Epithelial cell of prostate (primary cell): ENCODE data around the gene KCTD12.
A peak's percentile ranks its signal among the peaks of the same experiment; 100 is the strongest.

Experiments
- DNase-seq: peaks from one replicate; pipeline ENCODE4 v3.0.0-alpha.2; 2011; ENCODE audit warnings: low read depth, low spot score
- H3K27ac ChIP-seq: fragments of 450-650 bp; 2 replicates; pipeline ENCODE4 v1.5.1; 2017; ENCODE audit warnings: mild to moderate bottlenecking

Gene KCTD12

DNA sequence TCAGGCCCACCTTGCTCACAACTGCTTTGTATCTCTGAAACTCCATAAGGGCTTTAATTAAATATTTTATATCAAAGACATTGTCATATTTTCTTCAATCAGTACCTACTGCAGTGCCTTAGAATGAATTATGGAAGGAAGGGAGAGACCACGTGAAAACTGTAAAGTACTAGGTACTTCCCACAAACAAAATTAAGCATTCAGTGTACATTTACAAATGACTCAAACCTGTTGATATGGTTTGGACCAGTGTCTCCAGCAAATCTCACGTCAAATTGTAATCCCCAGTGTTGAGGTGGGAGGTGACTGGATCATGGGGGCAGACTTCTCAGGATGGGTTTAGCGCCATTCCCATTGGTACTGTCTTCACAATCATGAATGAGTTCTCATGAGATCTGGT lies 23.2 kb downstream of the KCTD12 start:
- no peak for DNase-seq

DNA sequence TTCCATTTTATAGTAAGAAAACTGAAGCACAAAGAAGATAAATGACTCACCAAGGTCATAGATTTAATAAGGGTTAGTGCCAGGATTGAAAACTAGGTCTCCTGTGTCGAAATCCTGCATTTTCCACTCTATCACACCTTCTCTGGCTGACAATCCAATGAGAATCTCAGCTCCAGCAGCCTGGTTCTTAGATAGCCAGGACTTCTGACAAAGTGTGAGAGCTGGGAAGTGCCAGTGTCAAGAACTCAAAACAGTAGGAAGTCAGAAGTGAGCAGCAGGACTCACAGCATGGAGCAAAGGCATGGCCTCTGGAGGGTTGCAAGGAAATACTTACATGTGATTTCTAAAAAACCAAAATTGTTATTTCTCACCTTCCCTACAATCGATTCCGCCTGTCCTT lies 24.3 kb downstream of the KCTD12 start:
- no peak overlapping the region for H3K27ac ChIP-seq
- no peak for DNase-seq

More for the DNA sequence above, 23.2 kb downstream of the KCTD12 start:
- no peak overlapping the region for H3K27ac ChIP-seq

DNA sequence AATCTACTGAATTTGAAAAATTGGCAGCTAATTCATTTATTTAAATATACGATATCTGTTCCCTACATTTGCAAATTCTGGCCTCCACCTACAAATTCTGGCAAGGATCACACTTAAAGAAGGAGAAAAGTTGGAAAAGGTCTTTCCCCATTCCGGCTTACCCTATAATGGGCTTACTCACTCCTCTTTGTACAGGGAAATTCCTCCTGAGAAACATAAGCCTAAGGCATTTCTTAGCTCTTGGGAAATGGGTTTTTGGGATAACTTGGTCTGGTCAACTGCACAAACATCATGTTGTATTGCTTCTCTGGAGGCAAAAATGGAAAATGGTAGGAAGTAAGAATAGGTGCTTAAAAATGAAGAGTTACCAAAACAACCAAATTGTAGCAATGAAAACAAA lies 25.5 kb downstream of the KCTD12 start:
- DNase-seq: no peak
- H3K27ac ChIP-seq: no peak overlapping the region

DNA sequence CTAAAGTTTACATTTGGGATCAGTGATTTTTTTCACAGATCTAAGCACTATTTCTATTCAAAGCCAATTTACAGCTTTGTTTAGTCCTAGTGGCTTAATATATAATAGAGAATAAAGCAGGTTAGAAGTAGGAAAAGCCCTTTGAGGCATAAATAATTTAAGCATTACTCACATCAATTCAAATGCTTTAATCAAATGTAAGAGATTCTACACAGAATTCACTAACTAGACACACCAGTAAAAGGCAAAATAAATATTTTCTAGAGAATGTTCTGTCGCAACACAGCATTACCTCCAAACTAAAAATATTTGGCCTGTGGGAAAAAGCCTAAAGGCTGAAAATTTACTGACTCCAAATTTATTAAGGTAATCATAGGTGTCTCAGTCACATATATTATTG lies 31.3 kb downstream of the KCTD12 start:
- peak overlapping the region; percentile 75 for H3K27ac ChIP-seq
- no peak for DNase-seq

DNA sequence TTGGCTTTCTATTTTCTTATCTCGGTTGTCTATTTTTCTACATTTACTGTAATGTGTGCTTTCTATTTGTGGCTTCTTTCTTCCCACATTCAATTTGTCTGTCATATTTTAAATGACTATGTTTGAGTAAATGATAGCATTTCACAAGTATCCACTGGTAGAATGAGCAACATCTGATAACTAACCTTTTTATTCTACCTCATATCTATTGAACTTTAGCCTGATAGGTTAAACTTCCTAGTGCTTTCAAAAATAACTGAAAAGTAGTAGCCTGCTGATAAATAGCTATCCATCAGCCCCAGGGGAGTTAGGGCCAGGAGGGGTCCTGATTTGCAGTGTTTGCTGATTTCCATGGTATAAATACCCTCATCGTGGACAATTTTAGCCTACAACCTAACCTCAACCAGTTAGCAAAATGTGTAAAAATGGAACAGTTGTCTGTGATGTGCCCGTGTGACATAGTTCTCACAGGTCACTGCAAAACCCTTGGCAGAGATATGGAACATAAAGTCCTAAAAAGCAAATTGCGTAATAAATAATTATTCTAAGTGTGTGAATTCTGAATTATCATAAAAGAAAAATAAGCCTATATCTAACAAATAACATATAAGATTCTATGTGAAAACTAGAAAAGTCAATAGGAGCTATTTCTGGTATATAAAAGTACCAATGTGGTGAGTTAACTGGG lies 32.1 kb downstream of the KCTD12 start:
- no peak for DNase-seq
- peak overlapping the region; percentile 75 for H3K27ac ChIP-seq

DNA sequence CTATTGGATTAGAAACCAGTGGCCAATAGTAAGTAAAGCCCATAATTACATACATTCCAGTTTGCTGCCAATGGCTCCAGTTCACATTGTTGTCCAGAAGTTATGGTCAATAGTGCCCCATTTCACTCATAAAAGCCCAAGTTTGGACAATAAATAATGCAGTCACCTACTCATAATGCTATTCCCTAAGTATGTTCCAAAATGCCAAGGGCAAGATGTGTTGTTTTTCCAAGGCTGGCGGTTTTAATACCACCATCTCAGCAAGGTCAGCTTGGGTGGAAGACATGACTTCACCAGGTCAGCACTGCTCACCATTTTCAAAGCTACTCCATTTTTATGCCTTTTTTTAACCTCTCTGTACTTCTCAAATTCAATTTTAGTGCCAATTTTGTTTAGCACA lies 32.7 kb downstream of the KCTD12 start:
- H3K27ac ChIP-seq: peak overlapping the region; percentile 75
- no peak for DNase-seq

DNA sequence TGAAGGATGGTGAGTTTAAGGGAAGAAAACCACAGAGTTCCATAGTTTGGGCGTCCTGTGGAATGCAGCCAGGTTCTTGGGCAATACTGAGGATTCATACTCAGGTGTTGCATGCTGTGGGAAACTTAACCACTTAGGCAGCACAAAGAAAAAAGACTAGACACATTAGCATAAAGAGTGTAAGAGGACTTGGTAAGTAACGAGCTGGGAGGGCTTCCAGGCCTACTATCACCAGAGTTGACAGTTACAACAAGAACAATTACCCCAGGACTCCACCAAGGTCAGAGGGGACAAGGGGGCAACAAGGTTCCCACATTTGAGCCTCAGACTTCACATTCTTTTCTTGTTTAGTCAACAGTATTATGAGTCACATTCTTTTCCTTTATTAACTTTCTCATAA lies 33.2 kb downstream of the KCTD12 start:
- DNase-seq: peak; percentile 77

DNA sequence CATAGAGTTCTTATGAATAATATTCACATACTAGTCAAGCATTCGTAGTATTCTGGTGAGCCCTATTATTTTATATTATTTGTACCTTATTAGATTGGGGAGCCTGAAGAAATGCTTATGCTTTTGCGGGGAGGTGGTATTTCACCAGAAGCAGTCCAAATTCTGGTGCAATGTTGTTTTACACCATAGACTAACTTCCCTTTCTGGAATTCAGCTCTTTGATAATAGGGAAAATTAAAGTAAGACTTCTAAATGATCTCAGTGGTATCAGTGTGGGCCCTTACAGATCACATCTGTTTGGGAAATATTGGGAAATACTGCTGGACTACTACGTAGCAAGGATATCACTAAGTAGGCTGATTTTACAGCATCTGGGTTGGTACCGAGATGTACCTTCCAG lies 34.2 kb downstream of the KCTD12 start:
- no peak for DNase-seq
- H3K27ac ChIP-seq: no peak overlapping the region

More for the DNA sequence above, 33.2 kb downstream of the KCTD12 start:
- peak overlapping the region; percentile 75 for H3K27ac ChIP-seq

DNA sequence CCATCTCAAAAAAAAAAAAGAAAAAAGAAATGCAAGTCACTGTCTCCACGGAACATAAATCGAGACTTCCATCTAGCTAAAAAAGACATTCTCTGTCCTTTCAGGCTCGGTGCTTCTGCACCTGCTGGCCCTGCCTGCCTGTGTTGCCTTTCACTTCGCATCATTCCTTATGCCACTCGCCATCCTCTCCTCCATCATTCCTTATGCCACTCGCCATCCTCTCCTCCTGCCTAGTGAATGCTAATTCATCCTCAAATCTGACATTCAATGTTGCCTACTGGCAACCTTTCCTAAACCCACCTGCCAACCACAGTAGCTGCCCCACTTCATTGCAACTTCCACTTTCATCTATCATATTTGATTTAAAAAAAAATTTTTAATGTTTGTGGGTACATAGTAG lies 36.7 kb downstream of the KCTD12 start:
- H3K27ac ChIP-seq: no peak overlapping the region
- DNase-seq: no peak

DNA sequence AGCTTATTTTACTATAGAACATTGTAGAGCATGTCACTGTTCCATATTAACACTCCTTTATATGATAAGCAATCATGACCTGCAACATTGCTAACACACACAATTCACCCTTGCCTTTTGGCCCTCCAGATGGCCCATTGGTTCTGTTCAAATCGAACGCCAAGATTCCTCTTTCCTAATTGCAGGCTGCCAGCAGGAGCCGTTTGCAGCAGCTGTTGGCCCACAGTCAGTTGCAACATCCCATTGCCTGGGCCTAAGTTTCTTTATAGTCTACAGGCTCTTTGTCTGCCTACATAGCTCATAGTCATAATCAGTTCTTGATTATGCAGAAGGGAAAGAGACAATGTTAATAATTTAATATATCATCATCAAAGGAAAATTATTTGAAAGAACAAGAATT lies 37.6 kb downstream of the KCTD12 start:
- DNase-seq: no peak
- H3K27ac ChIP-seq: no peak overlapping the region

DNA sequence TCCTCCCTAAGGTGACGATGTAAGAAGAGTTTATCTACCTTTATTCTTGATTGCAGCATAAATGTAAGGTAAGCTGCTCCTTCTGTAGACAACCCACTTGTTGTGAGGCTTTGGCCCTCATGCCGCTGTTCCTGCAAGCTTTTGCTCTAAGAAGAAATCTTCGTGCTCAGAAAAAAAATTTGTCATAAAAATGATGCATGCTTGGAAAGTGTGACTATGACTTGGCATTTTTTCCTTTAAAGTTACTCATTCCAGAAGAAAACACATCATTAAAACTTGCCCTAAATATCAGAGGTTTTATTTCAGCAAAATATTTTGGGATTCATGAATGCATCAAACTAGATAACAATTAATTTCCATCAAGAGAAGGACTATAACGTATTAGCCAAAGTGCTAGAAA lies 39.8 kb downstream of the KCTD12 start:
- no peak for DNase-seq
- H3K27ac ChIP-seq: no peak overlapping the region

DNA sequence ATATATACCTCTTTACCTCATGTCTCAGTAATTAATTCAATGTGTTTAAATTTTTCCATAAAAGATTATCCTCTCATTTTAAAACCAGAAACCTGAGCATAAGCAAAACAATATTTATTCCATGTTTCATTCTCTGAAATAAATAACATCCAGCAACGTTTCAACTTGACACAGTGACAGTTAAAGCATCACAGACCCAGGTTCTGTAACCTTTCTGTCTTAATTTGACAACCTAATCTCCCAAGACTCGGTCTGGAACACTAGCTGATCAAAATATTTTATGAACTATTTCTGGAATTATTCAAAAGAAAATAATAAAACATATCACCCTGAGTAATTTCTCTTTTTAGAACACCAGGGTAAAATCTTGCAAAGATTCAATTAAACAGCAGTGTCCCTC lies 40.3 kb downstream of the KCTD12 start:
- no peak for DNase-seq
- no peak overlapping the region for H3K27ac ChIP-seq

DNA sequence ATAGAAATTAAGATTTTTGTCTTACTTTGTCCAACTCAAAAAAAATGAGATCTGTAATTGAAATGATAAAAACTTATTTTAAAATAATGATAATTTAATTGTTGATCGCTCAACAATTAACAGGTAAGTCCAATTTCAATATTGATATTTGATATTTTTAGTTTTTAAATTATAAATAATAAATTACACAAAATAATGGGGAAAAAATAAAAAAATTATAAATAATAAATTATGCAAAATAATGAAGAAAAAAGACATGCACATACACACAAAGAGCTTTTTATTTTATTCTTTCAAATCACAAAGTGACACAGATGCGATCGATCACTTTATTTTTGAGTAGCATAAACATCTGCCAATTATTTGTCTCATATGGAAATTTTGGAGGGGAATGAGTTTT lies 40.8 kb downstream of the KCTD12 start:
- DNase-seq: no peak
- H3K27ac ChIP-seq: no peak overlapping the region

DNA sequence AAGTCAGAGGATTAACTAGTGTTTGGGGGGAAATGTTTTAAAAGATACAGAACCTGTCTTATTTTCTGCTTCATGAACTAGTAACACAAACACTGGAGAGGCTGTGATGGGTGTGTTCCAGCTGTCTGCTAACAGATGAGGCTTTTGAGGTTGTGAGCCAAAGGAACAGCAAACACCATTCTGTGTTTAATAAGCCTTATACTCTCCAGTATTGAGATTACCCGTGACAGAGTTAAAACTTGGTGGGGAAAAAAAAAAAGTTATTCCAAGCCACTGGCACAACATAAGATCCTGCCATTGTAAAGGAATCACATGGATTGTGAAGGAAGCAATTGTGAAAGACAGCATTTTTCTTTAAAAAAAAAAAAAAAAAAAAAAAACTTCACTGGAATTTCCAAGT lies 48.4 kb downstream of the KCTD12 start:
- no peak overlapping the region for H3K27ac ChIP-seq

DNA sequence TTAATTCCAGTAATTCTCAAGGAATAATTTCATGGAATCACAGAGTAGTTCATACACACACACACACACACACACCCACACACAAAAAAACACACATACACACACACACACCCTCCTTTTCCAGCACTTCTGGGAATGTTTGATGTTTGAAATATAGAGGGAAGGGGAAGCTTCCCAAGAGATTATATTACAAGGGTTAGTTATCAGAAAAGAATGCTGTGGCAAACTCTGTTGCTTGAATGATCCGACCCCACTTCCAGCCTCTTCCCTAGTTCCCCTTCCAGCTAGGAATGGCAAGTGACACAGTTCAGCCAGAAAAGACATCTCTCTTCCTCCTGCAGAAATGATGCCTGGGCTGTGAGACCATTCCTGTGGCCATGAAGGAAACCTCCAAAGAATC lies 49.9 kb downstream of the KCTD12 start:
- no peak overlapping the region for H3K27ac ChIP-seq
- DNase-seq: no peak

More for the DNA sequence above, 48.4 kb downstream of the KCTD12 start:
- DNase-seq: no peak

DNA sequence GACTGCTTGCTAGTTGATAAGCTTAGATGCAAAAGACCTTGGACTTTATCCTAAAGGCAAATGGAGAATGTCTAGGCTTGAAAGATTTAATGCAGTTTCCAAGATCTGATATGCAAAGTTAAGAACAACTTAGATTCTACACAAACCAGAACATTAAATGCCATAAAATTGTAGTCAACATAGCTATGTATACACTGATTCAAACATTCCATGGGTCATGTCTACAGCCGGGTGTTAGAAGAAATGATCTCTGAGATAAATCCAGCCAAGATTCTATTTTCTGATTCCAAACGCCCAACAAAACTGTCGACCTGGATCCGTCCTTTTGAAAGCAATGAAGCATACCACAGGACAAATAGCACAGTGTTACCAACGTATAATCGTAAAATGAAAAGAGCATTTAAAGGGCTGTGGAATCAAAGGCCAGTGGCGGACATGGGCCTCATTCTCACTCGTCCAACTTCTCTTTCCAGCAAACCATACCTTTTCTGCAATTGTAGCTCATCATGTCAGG lies 52.7 kb downstream of the KCTD12 start:
- H3K27ac ChIP-seq: no peak overlapping the region

DNA sequence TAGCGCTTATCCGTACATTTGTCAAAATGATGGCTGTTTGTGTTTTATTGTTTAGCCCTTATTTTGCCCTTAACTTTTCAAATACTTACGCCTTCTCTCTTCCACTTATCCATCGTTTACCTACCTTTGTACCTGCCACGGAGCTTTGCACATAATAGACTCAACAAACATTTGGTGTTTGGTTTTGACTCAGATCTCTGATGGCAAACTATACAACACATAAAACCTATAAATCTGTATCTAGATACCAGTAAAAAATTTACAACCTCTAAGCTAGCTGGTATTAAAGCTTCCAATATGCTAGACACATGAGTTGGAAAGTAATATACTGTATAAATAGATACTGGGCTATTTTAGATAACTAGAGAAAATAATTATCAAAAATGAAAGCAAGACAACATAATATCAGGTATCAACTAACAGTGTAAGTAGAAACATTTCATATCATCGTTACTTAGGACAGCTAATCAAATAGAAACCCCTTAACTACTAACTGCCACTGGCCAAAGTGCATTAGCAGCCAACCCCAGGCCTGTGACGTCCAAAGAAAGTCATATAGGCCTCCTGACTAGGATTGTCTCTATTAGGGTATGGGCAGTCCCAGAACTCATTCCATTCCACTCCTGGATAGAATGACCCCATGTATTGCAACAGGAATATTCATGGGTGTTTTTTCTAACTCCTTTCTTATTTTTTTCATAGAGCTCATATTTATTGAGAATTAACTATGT lies 53.8 kb downstream of the KCTD12 start:
- no peak overlapping the region for H3K27ac ChIP-seq

More for the DNA sequence above, 52.7 kb downstream of the KCTD12 start:
- DNase-seq: no peak

DNA sequence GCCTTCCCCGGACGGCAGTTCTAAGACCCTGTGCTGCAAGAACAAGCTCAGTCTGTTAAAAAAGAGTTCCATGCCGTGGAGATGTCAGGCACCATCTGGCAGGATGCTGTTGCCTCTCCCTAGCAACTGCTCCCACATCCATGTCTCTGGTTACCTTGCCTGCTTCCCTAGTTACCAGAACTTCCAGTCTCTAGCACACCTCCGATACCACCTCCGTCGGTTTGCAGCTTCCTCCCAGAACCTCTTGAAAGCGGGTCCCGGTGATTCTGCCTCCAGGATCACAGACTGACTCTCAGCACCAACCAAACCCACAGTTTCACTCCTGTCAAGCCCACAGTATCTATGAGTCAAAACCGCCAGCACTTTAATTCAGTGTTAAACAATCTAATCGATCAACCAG lies 55.4 kb downstream of the KCTD12 start:
- DNase-seq: no peak
- H3K27ac ChIP-seq: no peak overlapping the region

More for the DNA sequence above, 53.8 kb downstream of the KCTD12 start:
- no peak for DNase-seq
